ENCODE measurements around the gene SLC43A3.

The SLC43A3 gene

DNA sequence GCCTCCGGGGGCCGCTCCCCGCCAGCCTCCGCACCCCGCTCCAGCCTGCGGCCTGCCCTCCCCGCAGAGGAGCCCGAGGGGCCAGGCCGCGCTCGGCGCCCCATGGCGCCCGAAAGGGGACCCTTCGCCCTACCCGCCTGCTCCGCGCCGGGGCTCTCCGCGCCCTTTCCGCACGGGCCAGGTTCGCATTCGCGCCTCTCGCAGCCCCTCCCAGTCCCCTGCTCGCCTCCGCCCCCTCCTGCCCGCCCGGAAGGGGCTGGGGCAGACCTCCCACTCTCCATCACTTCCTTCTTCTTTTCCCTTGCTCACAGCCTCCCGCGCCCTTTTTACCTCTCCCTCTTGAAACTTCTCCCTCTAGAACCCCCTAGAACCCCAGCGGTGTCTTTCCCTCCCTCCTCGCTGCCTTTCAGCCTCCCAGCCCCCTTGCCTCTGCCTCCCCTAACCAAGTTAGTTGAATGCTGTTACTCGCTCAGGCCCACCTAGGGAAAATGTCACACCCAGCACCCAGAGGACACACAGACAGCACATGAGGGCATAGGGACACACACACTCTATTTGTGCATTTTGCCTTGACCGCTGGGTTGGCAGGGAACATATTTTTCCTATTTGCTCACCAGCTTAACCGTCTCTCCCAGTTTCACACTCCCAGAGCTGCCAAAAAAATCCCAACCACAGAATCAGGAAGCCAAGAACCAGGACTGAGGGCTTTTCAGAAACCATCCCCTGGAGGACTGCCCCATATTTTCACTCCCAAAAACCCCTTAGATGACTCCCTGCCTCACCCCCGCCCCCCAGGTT is at the start of gene SLC43A3:
Gene SLC43A3, minus strand, starts transcription at position 193 of the 798 bp plus-strand sequence. CDS start 949 bp downstream, outside the sequence.
- peak; percentile 29 to 39 for DNase-seq (ENCODE audit: low read depth in 2 of 2, low spot score in 1 of 2)

GRCh38 chr11:57476047-57476756 is 49.3 kb upstream of the SLC43A3 start:
- no peak for DNase-seq (ENCODE audit: low read depth in 2 of 2, low spot score in 1 of 2)

- no peak for DNase-seq (ENCODE audit: low read depth in 2 of 2, low spot score in 1 of 2)
These were observed 48.7 kb upstream of the SLC43A3 start for GRCh38 chr11:57475671-57476046.

DNA sequence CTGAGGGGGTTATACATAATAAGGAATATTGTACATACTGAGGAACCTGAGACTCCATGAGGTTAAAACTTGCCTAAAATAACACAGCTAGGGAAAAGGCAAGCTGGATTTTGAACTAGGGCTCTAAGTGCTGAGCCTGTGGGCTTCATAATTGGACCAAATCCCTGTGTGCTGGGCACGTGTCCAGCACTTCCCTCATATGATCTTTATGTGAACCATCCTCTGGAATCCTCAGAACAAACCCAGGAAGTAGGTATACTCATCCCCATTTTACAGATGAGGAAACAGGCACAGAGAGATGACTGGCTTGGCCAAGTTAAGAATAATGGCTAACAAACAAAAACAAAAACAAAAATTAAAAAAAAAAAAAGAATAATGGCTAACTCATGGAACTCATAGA is 48.3 kb upstream of the SLC43A3 start:
- no peak for DNase-seq (ENCODE audit: low read depth in 2 of 2, low spot score in 1 of 2)

DNA sequence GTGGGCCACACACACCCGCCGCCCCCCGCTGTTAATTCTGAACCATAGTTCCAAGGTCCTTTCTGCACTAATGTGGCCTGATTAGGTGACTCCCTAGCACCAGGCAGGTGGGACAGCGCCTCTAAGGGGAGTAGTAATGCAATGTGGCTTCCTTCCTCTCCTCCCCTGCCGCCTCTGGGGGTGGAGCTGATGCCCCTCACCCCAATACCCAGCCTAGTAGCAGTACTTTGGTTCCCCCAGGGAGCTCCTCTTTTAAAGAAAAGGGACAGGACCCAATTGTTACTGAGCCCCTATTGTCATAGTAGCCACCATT is 47.8 kb upstream of the SLC43A3 start:
- no peak for DNase-seq (ENCODE audit: low read depth in 2 of 2, low spot score in 1 of 2)

DNA sequence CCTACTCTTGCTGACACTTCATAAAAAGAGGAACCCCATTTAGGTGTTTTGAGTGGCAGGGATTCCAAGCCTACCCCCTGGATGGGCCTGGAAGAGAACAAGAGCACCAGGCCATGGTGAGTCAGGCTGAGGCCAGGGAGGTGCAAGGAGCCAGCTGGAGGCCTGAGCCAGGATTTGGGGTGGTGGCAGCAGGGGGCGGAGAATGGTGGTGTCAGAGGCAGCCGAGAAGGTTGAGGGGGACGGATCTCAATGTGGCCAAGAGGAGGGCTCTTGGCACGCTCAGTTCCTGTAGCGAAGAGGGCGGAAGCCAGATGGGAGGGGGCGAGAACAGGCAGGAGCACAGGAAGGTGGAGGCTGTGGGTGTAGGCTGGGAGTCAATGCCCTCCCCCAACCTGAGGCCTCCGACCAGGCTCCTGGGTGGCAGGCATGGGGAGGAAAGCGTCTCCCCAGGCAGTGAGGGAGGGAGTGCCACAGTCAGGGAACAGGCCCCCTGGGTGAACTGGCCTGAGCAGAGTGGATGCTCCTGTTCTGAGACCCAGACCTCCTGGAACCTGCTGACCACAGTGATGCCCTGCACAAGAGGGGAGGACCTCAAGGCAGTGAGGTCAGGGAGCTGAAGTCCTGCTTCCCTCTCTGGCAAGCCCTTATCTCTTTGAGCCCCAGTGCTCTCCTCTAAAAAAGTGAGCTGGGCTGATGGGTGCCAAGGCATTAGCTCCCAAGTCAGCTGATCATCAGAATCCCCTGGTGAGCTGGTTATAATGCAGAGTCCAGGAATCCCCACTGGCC is 47.3 kb upstream of the SLC43A3 start:
- no peak for DNase-seq (ENCODE audit: low read depth in 2 of 2, low spot score in 1 of 2)

GRCh38 chr11:57473285-57473841 is 46.4 kb upstream of the SLC43A3 start:
- no peak for DNase-seq (ENCODE audit: low read depth in 2 of 2, low spot score in 1 of 2)

DNA sequence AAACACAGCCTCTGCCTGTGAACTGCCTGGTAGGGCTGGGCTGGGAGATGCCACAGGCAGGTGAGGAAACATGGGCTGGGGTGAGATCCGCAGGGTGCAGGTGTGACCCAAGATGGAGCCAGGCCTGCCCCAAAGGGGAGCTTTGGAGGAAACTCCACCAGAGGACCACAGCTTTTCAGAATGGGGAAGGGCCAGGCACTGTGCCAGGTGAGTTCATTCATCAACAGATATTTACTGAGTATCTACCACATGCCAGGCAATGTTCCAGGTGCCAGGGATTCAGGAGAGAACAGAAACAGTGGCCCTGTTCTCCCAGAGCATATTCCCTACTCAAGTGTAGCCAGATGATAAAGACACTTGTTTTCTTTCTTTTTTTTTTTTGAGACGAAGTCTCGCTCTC is 44.6 kb upstream of the SLC43A3 start:
- no peak for DNase-seq (ENCODE audit: low read depth in 2 of 2, low spot score in 1 of 2)

- no peak for DNase-seq (ENCODE audit: low read depth in 2 of 2, low spot score in 1 of 2)
These were observed 42.3 kb upstream of the SLC43A3 start for GRCh38 chr11:57469268-57469667.

DNA sequence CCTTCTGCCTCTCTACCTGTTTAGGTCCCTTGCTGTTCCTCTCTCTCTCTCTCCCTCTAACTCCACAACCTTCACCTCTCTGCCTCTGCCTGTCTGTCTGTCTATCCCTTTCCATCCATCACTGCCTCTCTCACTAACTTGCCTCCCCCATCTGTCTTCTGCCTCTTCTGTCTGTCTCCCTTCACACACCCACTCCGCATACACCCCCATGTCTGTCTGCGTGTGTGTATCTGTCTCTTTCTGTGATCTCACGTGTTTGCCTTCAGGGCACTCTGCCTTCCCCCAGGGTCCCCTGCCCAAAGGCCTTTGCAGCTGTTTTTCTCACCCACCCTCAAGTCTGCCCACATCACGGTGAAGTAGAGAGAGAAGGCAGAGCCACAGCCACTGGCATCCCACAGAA is 41.4 kb upstream of the SLC43A3 start:
- no peak for DNase-seq (ENCODE audit: low read depth in 2 of 2, low spot score in 1 of 2)

DNA sequence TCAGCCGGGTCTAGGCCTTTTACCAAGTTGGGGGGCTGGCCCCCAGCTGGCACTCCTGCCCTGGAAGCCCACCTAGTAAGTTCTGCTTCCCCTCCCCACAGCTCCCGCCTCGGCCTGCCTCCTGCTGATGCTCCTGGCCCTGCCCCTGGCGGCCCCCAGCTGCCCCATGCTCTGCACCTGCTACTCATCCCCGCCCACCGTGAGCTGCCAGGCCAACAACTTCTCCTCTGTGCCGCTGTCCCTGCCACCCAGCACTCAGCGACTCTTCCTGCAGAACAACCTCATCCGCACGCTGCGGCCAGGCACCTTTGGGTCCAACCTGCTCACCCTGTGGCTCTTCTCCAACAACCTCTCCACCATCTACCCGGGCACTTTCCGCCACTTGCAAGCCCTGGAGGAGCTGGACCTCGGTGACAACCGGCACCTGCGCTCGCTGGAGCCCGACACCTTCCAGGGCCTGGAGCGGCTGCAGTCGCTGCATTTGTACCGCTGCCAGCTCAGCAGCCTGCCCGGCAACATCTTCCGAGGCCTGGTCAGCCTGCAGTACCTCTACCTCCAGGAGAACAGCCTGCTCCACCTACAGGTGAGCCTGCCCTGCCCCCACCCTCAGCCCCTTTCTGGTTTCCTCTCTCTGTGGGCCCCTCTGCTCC is 40.7 kb upstream of the SLC43A3 start:
- DNase-seq (ENCODE audit: low read depth in 2 of 2, low spot score in 1 of 2), result no peak

- no peak for DNase-seq (ENCODE audit: low read depth in 2 of 2, low spot score in 1 of 2)
These were observed 39.8 kb upstream of the SLC43A3 start for GRCh38 chr11:57466680-57467079.

- no peak for DNase-seq (ENCODE audit: low read depth in 2 of 2, low spot score in 1 of 2)
These were observed 37.7 kb upstream of the SLC43A3 start for GRCh38 chr11:57464539-57465181.

DNA sequence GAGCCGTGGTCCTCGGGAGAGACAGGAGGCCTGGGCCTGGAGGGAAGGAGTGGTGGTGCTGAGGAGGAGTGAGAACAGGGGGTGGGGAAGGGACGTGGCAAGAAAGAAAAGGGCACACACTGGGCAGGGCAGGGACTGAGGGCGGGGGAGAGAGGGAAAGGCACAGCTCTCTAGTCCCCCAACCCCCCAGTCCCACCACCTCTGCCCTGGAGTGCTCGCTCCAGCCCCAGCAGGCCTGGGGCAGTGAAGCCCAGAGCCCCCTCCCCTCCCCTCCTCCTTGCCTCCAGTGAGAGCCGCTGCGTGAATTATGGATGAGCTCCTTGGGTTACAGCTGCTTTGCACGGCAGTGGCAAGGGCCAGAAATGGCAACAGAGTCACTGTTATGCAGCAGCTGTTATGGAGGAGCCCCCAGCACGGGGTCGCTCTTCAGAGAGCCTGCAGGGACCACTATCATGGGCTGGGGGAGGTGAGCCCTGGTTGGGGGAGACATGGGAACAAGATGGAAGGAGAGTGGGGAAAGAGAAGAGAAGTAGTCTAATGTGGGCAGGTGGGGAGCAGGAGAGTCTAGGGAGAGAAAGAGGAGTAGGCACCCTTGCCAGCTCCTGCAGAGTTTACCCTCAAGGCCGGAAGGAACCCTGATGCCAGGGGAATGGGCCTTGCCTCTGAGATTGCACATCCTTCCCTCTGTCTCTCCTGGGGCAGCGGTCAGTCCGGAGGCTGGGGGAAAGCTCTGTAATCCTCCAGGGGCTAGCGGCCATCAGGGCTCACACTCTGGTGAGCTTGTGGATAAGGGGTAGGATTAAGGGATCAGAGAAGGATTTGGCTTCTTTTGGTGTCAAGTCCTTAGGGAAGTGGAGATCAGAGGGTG is 37.0 kb upstream of the SLC43A3 start:
- DNase-seq (ENCODE audit: low read depth in 2 of 2, low spot score in 1 of 2), result no peak

- no peak for DNase-seq (ENCODE audit: low read depth in 2 of 2, low spot score in 1 of 2)
These were observed 35.7 kb upstream of the SLC43A3 start for GRCh38 chr11:57462597-57462996.

DNA sequence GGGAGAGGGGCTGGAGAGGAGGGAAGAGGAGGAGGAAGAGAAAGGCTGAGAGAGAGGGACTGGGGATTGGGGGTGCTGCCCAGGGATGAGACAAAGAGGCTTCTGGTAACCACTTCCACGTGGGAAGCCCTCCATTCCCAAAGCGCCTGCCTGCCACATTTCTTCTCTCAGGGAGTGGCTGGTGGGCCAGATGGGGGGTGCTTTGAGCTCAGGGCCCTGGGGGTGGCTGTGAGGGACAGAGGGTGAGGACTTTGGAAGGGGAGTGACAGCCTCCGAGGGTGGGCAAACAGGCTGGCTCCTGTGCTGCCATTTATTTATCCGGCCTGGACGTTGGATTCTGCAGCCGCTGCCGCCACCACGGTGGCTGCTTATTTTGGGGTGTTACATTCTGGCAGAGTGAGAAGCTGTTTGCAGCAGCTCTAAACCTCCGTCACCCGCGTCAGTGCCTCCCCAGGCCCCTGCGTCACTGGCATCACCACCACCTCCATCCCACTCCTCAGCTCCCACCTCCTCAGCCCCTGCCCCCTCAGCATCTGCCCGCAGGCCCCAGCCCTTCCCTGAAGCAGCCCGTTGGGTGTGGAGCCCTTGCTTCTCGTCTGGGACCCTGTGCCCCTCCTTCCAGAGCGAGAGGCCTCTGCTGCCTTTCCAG is 35.0 kb upstream of the SLC43A3 start:
- DNase-seq (ENCODE audit: low read depth in 2 of 2, low spot score in 1 of 2), result no peak

DNA sequence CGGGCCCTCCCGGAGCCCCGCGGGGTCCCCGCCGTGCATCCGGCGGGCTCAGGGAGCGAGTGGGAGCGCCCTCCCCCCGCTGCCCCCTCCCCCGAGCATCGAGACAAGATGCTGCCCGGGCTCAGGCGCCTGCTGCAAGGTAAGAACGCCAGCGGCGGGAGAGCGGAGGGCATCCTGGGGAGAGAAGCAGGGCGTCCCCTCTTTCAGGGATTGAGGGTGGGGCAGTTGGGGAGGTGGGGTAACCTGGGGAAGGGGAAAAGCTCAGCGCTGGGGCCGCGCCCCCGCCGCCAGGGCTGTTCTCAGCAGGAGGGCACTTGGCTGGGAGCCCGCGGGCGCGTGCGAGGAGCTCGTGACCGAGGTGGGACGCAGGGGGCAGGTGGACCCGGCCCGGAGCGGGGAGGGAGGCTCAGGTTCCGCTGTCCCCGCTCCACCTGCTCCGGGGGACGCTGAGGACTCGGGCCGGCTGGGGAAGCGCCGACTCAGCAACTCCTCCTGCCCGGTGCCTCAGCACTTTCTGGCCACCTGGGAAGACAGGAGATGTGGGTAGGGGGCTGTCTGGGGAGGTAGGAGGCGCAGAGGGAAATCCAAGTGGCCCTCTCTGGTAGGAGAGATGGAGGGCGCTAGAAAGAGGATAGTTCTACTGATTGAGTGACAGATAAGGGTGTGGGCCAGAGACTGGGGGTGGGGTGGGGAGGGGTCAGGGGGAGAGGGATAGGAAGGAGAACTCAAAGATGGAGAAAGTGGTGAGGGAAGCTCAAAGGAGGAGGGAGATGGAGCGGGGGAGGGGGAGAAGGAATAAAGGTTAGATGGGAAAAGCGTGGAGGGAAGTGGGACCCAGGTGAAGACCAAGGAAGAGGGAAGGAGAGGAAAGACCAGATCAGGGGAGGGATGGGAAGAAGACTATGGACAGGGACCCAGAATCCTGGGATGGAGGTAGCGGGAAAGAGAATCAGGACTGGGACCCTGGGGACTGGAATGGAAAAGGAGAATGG is 34.1 kb upstream of the SLC43A3 start:
- no peak for DNase-seq (ENCODE audit: low read depth in 2 of 2, low spot score in 1 of 2)

Data from stimulated activated CD8-positive, alpha-beta memory T cell treated with anti-CD3 and anti-CD28 coated beads, Interleukin-4, amount 100 ng/mL, for 1 hour (primary cell).